ENCODE results near the gene DDX10.

GRCh38 chr11:108891143-108891542 lies 226.3 kb downstream of the DDX10 start:
- TF ChIP-seq CTCF (IDR thresholded peaks at IDR 0.05) (no peak), POLR2A (IDR thresholded peaks at IDR 0.05) (no peak)

Measured in esophagus squamous epithelium (tissue), 4 donors.